Astrocyte (in vitro differentiated cells and primary cell): ENCODE measurements around the gene PTPRN2.

Source experiments
- CTCF ChIP-seq: IDR thresholded peaks from 2 replicates; pipeline ENCODE4 v1.5.1; 2011; ENCODE audit warnings: low read depth, mild to moderate bottlenecking, inconsistent platforms, low read length, moderate library complexity; ENCODE audit not compliant: insufficient read depth
- EZH2 ChIP-seq: IDR thresholded peaks from 2 replicates; pipeline ENCODE4 v1.6.1; 2012; ENCODE audit warnings: mild to moderate bottlenecking, low read length, inconsistent platforms; ENCODE audit not compliant: insufficient read depth

GRCh38 chr7:157972914-157973313 lies 614.7 kb downstream of the PTPRN2 start:
- TF ChIP-seq CTCF (no peak), EZH2 (no peak)
